NCI-H128 (cell line): ENCODE measurements around the gene SPOCD1.

Source experiments
- DNase-seq: peaks from one replicate; lab custom pipeline; 2025; ENCODE audit not compliant: unreplicated experiment; lab: John Stamatoyannopoulos, UW

Gene SPOCD1

DNA sequence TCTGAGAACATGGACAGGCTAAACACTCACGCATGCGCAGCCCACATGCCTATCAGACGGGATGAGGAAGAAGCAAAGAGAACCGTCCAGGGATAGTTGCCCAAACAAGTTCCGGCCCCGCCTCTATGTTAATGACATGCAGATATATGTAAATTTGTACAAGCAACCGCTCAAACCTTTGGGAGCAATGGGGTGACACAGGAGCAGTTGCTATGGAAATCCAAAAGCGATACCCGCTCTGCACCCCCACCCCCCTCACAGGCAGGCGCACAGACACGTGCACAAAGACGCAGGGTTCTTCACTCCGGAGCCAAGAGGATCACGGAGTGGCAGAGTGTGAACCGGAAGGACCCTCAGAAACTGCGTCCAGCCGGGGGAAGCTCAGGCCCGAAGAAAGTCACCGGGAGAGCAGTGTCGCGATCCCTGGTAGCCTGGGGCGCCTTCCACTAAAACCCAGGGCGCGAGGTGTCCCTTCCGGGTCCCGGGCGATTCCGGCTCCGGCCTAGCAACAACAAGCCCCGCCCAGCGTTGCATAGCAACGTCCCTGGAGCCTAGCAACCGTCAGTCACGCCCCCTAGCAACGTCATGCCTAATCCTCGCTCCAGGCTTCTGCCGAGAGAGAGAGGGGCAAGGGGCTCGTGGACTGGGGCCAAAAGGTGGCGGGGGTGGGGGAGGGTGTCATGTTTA lies 27.5 kb downstream of the SPOCD1 start:
- peak; percentile 77 for DNase-seq

- DNase-seq = no peak
Measured at GRCh38 chr1:31787786-31788137, 28.1 kb downstream of the SPOCD1 start.

GRCh38 chr1:31787261-31787660 lies 28.6 kb downstream of the SPOCD1 start:
- no peak for DNase-seq

DNA sequence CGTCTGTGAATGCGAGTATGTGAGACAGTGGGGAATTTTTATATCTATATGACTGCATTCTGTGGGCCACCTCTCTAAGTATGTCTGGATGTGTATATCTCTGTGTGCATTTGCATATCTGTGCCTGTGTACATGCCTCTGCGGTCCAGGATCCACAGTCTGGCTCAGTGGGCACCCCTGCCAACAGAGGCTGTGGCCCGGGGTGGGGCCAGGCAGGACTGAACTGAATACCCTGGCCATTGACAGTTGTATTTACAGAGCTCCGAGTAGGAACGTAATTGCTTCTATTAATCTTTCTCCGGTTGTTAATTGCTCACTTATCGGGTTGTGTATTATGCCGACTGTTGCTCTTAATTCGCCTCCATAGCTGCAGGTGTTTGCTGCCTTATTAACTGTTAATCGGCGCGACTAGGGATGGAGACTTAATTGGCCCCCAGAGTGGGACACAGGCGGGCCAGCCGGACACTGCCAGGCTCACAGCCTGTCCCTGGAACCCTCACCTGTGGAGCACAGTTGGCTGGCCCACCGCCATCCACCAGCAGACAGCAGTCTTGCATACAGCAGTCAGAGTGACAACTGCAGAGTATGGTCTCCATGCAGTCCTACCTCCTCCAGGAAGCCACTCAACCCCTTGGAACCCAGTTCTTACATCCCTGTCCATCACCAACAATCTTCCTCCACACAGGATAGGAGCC lies 29.3 kb downstream of the SPOCD1 start:
- DNase-seq = no peak

DNA sequence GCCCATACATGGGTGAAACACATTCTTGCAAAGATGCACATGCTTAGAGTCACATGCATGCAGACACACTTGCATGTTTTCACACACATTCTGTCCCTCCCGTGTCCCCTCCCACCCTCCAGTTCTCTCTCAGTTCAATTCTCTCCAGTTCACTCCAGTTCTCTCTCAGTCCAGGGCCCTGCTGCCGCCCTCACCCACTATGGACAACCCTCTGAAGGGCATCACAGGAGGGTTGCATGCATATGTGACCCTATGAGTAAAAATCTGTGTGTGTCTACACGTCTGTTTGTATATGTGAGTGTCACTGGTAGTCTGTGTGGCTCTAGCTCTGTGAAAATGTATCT lies 29.9 kb downstream of the SPOCD1 start:
- no peak for DNase-seq

GRCh38 chr1:31785020-31785946 lies 30.5 kb downstream of the SPOCD1 start:
- no peak for DNase-seq

- no peak for DNase-seq
Measured at GRCh38 chr1:31784356-31785019, 31.3 kb downstream of the SPOCD1 start.

- no peak for DNase-seq
Measured at GRCh38 chr1:31783846-31784245, 32.0 kb downstream of the SPOCD1 start.

GRCh38 chr1:31782421-31783410 lies 33.1 kb downstream of the SPOCD1 start:
- DNase-seq = no peak

- DNase-seq = no peak
Measured at GRCh38 chr1:31781756-31782371, 34.0 kb downstream of the SPOCD1 start.

DNA sequence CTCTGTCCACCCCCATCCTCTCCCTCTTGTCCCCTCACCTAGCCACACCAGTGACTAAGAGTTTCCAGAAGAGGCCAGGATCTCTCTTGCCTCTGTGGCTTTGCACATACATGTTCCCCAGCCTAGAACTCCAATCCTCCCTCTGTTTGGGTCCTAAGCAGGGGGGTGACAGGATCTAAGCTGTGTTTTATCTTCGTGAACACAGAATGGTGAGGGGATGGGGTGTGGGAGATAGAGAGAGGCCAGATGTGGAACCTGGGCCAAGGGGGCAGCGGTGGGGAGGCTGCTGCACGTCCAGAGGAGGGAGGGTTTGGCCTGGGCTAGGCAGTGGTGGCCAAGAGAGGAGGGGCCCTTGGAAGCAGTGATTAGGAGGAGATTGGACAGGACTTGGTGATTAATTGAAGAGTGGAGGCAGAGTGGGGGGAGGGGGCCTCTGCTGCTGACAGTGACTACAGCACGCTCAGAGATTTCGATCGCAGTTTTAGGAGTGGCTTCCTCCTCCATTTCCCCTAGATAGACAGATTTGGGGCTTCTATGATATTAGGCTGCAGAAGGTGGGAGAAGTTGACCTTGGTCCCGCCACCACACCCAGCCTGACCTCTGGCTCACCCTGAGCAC lies 34.6 kb downstream of the SPOCD1 start:
- DNase-seq = no peak

GRCh38 chr1:31780632-31781031 lies 35.2 kb downstream of the SPOCD1 start:
- DNase-seq = no peak

- DNase-seq = no peak
Measured at GRCh38 chr1:31779687-31780086, 36.1 kb downstream of the SPOCD1 start.

GRCh38 chr1:31778763-31779488 lies 36.9 kb downstream of the SPOCD1 start:
- no peak for DNase-seq

GRCh38 chr1:31776516-31776915 lies 39.3 kb downstream of the SPOCD1 start:
- DNase-seq = no peak

GRCh38 chr1:31776032-31776431 lies 39.8 kb downstream of the SPOCD1 start:
- DNase-seq = no peak

DNA sequence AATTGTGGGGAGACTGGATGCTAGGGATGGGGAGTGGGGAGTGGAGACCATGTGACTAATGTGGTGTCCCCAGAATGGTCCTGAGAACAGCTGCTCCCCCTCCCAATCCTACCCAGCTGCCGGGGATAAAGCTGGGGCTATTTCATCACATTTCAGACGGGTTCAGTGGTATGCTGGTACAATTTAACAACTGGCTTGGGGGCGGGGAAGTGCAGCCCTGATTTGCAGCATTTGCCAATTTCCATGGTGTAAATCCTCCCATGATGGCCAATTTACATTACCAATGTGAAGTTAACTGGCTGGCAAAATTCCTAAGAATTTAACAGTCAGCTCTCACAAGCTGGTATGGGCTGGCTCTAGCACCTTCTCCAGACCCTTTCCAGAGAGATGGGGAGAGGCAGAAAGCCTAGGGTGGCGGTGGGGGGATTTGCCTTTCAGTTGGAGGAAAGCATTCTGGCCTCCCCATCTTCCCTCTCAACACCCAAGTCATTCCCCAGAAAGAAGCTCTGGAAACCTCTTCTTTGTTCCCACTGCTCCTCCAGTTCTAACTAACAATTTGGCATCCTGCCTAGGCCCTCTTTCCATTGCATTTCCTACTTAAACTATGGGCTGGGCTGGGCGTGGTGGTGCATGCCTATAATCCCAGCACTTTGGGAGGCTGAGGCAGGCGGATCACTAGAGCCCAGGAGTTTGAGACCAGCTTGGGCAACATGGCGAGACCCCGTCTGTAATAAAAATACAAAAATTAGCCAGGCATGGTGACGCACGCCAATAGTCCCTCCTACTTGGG lies 40.4 kb downstream of the SPOCD1 start:
- no peak for DNase-seq

DNA sequence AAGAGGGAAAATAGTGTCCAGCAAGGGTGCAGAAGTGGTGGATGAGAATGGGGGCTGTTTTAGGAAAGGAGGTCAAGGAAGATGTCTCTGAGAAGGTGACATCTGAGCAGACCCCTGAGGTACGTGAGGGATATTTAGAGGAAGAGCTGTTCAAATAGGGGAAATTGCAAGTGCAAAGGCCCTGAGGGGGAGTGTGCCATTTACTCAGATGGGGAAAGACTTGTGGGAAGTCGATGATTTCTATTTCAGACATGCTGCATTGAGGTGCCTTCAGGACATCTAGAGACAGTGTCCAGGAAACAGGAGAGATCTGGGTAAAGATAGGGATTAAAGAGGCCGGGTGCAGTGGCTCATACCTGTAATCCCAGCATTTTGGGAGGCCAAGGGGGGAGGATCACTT lies 41.3 kb downstream of the SPOCD1 start:
- no peak for DNase-seq
